ENCODE data around the gene COL20A1. TPM values are rescaled to one million over a fixed set of nuclear protein-coding genes. Genes with fewer than 3 reads are reported as not detected.

Gene COL20A1
- total RNA-seq, 5 donors from 2014 or later (not counting 1 experiment from before 2014, with no cell fraction given), result 0.16 to 0.35 (median 0.23) TPM; not detected in 2

- H3K27me3 ChIP-seq (replicated peaks in 1 of 2; ENCODE audit: control insufficient read depth in 2 of 2, extremely low read depth in 1 of 2, insufficient read depth in 2 of 2, low read length in 1 of 2), result peaks cover 0 to 77% of the 10 kb centered on the region in 2 experiments
- peaks cover 0 to 7% of the 10 kb centered on the region in 2 experiments for H3K4me1 ChIP-seq (ENCODE audit: control insufficient read depth in 1 of 2, extremely low read depth in 1 of 2, insufficient read depth in 2 of 2, low read length in 2 of 2)
- ATAC-seq (replicated peaks in 1 of 4), result no peak
- peaks cover 0 to 20% of the 10 kb centered on the region in 2 donors for H3K27me3 Mint-ChIP-seq
- no peaks in the 10 kb centered on the region for H3K9me3 ChIP-seq
- H3K36me3 Mint-ChIP-seq, result no peaks in the 10 kb centered on the region
- no peak overlapping the region for H3K4me3 ChIP-seq (ENCODE audit: control insufficient read depth in 1 of 2, extremely low read depth in 1 of 2, low read length in 1 of 2)
- no peaks in the 10 kb centered on the region for H3K36me3 ChIP-seq (ENCODE audit: control insufficient read depth in 2 of 2, extremely low read depth in 1 of 2, insufficient read depth in 1 of 2, low read length in 1 of 2)
- WGBS (ENCODE audit: insufficient coverage), result 76% methylated on average over 28 of the region's 30 CpGs
- H3K4me3 Mint-ChIP-seq, result no peak overlapping the region
- no peaks in the 10 kb centered on the region for H3K9me3 Mint-ChIP-seq
- POLR2A ChIA-PET, result no interaction called here
- H3K27ac Mint-ChIP-seq, result no peak overlapping the region
- no peaks in the 10 kb centered on the region for H3K4me1 Mint-ChIP-seq
- H3K27ac ChIP-seq (ENCODE audit: low read length), result no peak overlapping the region
- DNase-seq, result no peak
- CTCF ChIA-PET, result no interaction called here
Measured at GRCh38 chr20:63356931-63357879, 64.2 kb downstream of the COL20A1 start.

GRCh38 chr20:63357921-63358905 lies 65.2 kb downstream of the COL20A1 start:
- Histone ChIP-seq H3K36me3 (ENCODE audit: control insufficient read depth in 2 of 2, extremely low read depth in 1 of 2, insufficient read depth in 1 of 2, low read length in 1 of 2) (no peaks in the 10 kb centered on the region), H3K27ac (ENCODE audit: low read length) (no peak overlapping the region), H3K27me3 (replicated peaks in 1 of 2; ENCODE audit: control insufficient read depth in 2 of 2, extremely low read depth in 1 of 2, insufficient read depth in 2 of 2, low read length in 1 of 2) (peaks cover 0 to 82% of the 10 kb centered on the region in 2 experiments), H3K9me3 (no peaks in the 10 kb centered on the region), H3K4me3 (ENCODE audit: control insufficient read depth in 1 of 2, extremely low read depth in 1 of 2, low read length in 1 of 2) (no peak overlapping the region), H3K4me1 (ENCODE audit: control insufficient read depth in 1 of 2, extremely low read depth in 1 of 2, insufficient read depth in 2 of 2, low read length in 2 of 2) (peaks cover 0 to 7% of the 10 kb centered on the region in 2 experiments)
- no peak overlapping the region for H3K4me3 Mint-ChIP-seq
- H3K4me1 Mint-ChIP-seq, result peaks cover 0 to 7% (median 3%) of the 10 kb centered on the region in 3 donors
- no peaks in the 10 kb centered on the region for H3K9me3 Mint-ChIP-seq
- H3K27me3 Mint-ChIP-seq, result peaks cover 10 to 30% of the 10 kb centered on the region in 2 donors
- ChIA-PET POLR2A (no interaction called here), CTCF (no interaction called here)
- 81% methylated on average over 25 of the region's 26 CpGs for WGBS (ENCODE audit: insufficient coverage)
- H3K36me3 Mint-ChIP-seq, result no peaks in the 10 kb centered on the region
- DNase-seq (no peak), ATAC-seq (replicated peaks in 1 of 4) (no peak)
- H3K27ac Mint-ChIP-seq, result no peak overlapping the region

GRCh38 chr20:63359164-63359934 lies 66.4 kb downstream of the COL20A1 start:
- peaks cover 0 to 7% (median 3%) of the 10 kb centered on the region in 3 donors for H3K4me1 Mint-ChIP-seq
- H3K4me3 Mint-ChIP-seq, result no peak overlapping the region
- Histone ChIP-seq H3K4me1 (ENCODE audit: control insufficient read depth in 1 of 2, extremely low read depth in 1 of 2, insufficient read depth in 2 of 2, low read length in 2 of 2) (peaks cover 0 to 7% of the 10 kb centered on the region in 2 experiments), H3K9me3 (no peaks in the 10 kb centered on the region), H3K4me3 (ENCODE audit: control insufficient read depth in 1 of 2, extremely low read depth in 1 of 2, low read length in 1 of 2) (no peak overlapping the region), H3K27ac (ENCODE audit: low read length) (no peak overlapping the region), H3K27me3 (replicated peaks in 1 of 2; ENCODE audit: control insufficient read depth in 2 of 2, extremely low read depth in 1 of 2, insufficient read depth in 2 of 2, low read length in 1 of 2) (peaks cover 0 to 89% of the 10 kb centered on the region in 2 experiments), H3K36me3 (ENCODE audit: control insufficient read depth in 2 of 2, extremely low read depth in 1 of 2, insufficient read depth in 1 of 2, low read length in 1 of 2) (no peaks in the 10 kb centered on the region)
- 87% methylated on average over 32 of the region's 42 CpGs for WGBS (ENCODE audit: insufficient coverage)
- H3K27me3 Mint-ChIP-seq, result peaks cover 12 to 35% of the 10 kb centered on the region in 2 donors
- no peaks in the 10 kb centered on the region for H3K9me3 Mint-ChIP-seq
- CTCF ChIA-PET, result no interaction called here
- POLR2A ChIA-PET, result no interaction called here
- H3K36me3 Mint-ChIP-seq, result no peaks in the 10 kb centered on the region
- no peak overlapping the region for H3K27ac Mint-ChIP-seq
- DNase-seq (no peak), ATAC-seq (replicated peaks in 1 of 4) (no peak)

- H3K27me3 ChIP-seq (replicated peaks in 1 of 2; ENCODE audit: control insufficient read depth in 2 of 2, extremely low read depth in 1 of 2, insufficient read depth in 2 of 2, low read length in 1 of 2), result peaks cover 0 to 89% of the 10 kb centered on the region in 2 experiments
- Mint-ChIP-seq H3K4me1 (peaks cover 0 to 7% (median 3%) of the 10 kb centered on the region in 3 donors), H3K27ac (no peak overlapping the region), H3K27me3 (peaks cover 14 to 37% of the 10 kb centered on the region in 2 donors), H3K36me3 (no peaks in the 10 kb centered on the region), H3K4me3 (no peak overlapping the region), H3K9me3 (no peaks in the 10 kb centered on the region)
- H3K4me3 ChIP-seq (ENCODE audit: control insufficient read depth in 1 of 2, extremely low read depth in 1 of 2, low read length in 1 of 2), result no peak overlapping the region
- POLR2A ChIA-PET, result no interaction called here
- no peak overlapping the region for H3K27ac ChIP-seq (ENCODE audit: low read length)
- WGBS (ENCODE audit: insufficient coverage), result 39% methylated on average over 19 of the region's 38 CpGs
- H3K36me3 ChIP-seq (ENCODE audit: control insufficient read depth in 2 of 2, extremely low read depth in 1 of 2, insufficient read depth in 1 of 2, low read length in 1 of 2), result no peaks in the 10 kb centered on the region
- H3K4me1 ChIP-seq (ENCODE audit: control insufficient read depth in 1 of 2, extremely low read depth in 1 of 2, insufficient read depth in 2 of 2, low read length in 2 of 2), result peaks cover 0 to 7% of the 10 kb centered on the region in 2 experiments
- H3K9me3 ChIP-seq, result no peaks in the 10 kb centered on the region
- ATAC-seq (replicated peaks in 1 of 4) (no peak), DNase-seq (no peak)
- CTCF ChIA-PET, result no interaction called here
Measured at GRCh38 chr20:63359937-63360849, 67.2 kb downstream of the COL20A1 start.

GRCh38 chr20:63360850-63361518 lies 68.0 kb downstream of the COL20A1 start, which contains the start of gene CHRNA4:
Gene CHRNA4, minus strand, starts transcription at chr20:63361349. Its CDS starts 184 bp downstream, at chr20:63361165.
- Histone ChIP-seq H3K27me3 (replicated peaks in 1 of 2; ENCODE audit: control insufficient read depth in 2 of 2, extremely low read depth in 1 of 2, insufficient read depth in 2 of 2, low read length in 1 of 2) (peaks cover 0 to 90% of the 10 kb centered on the region in 2 experiments), H3K4me3 (ENCODE audit: control insufficient read depth in 1 of 2, extremely low read depth in 1 of 2, low read length in 1 of 2) (no peak within 1 kb of the TSS), H3K27ac (ENCODE audit: low read length) (no peak within 1 kb of the TSS), H3K36me3 (ENCODE audit: control insufficient read depth in 2 of 2, extremely low read depth in 1 of 2, insufficient read depth in 1 of 2, low read length in 1 of 2) (no peaks in the 10 kb centered on the region), H3K9me3 (no peaks in the 10 kb centered on the region), H3K4me1 (ENCODE audit: control insufficient read depth in 1 of 2, extremely low read depth in 1 of 2, insufficient read depth in 2 of 2, low read length in 2 of 2) (peaks cover 0 to 7% of the 10 kb centered on the region in 2 experiments)
- H3K9me3 Mint-ChIP-seq, result no peaks in the 10 kb centered on the region
- POLR2A ChIA-PET, result no interaction called here
- H3K36me3 Mint-ChIP-seq, result no peaks in the 10 kb centered on the region
- 11% methylated on average over 59 of the region's 79 CpGs for WGBS (ENCODE audit: insufficient coverage)
- DNase-seq (no peak), ATAC-seq (replicated peaks in 1 of 4) (no peak)
- CTCF ChIA-PET, result no interaction called here
- no peak within 1 kb of the TSS for H3K27ac Mint-ChIP-seq
- H3K4me1 Mint-ChIP-seq, result peaks cover 0 to 7% (median 3%) of the 10 kb centered on the region in 3 donors
- peaks cover 16 to 36% of the 10 kb centered on the region in 2 donors for H3K27me3 Mint-ChIP-seq
- no peak within 1 kb of the TSS for H3K4me3 Mint-ChIP-seq
